Measurements from ENCODE around the gene FMN1.

FMN1 gene

GRCh38 chr15:32840507-32841245 lies 353.8 kb downstream of the FMN1 start:
- no peak overlapping the region for H3K4me3 ChIP-seq (ENCODE audit: low read depth, low read length)
- TF ChIP-seq CTCF (IDR thresholded peaks at IDR 0.05; ENCODE audit: low read depth, low read length), result no peak

GRCh38 chr15:32838820-32839219 lies 355.7 kb downstream of the FMN1 start:
- no peak overlapping the region for H3K4me3 ChIP-seq (ENCODE audit: low read depth, low read length)
- no peak for TF ChIP-seq CTCF (IDR thresholded peaks at IDR 0.05; ENCODE audit: low read depth, low read length)

GRCh38 chr15:32838338-32838737 lies 356.2 kb downstream of the FMN1 start:
- TF ChIP-seq CTCF (IDR thresholded peaks at IDR 0.05; ENCODE audit: low read depth, low read length), result no peak
- H3K4me3 ChIP-seq (ENCODE audit: low read depth, low read length), result no peak overlapping the region

GRCh38 chr15:32837935-32838334 lies 356.6 kb downstream of the FMN1 start:
- no peak overlapping the region for H3K4me3 ChIP-seq (ENCODE audit: low read depth, low read length)
- TF ChIP-seq CTCF (IDR thresholded peaks at IDR 0.05; ENCODE audit: low read depth, low read length), result no peak

GRCh38 chr15:32834156-32834555 lies 360.4 kb downstream of the FMN1 start:
- TF ChIP-seq CTCF (IDR thresholded peaks at IDR 0.05; ENCODE audit: low read depth, low read length), result no peak
- H3K4me3 ChIP-seq (ENCODE audit: low read depth, low read length), result no peak overlapping the region

- no peak for TF ChIP-seq CTCF (IDR thresholded peaks at IDR 0.05; ENCODE audit: low read depth, low read length)
- H3K4me3 ChIP-seq (ENCODE audit: low read depth, low read length), result no peak overlapping the region
Measured at GRCh38 chr15:32833379-32833821, 361.1 kb downstream of the FMN1 start.

- no peak overlapping the region for H3K4me3 ChIP-seq (ENCODE audit: low read depth, low read length)
- TF ChIP-seq CTCF (IDR thresholded peaks at IDR 0.05; ENCODE audit: low read depth, low read length), result no peak
Measured at GRCh38 chr15:32831485-32831884, 363.0 kb downstream of the FMN1 start.

All from WI38 (cell line).